Activated CD8-positive, alpha-beta memory T cell treated with anti-CD3 and anti-CD28 coated beads, Interleukin-2, amount 50 U/mL, for 4 hours (primary cell): ENCODE measurements around the gene ANKRD33B.
"Not testable (repeated sequence)": the region's sequence is repeated elsewhere in the genome, so short reads cannot be mapped to it uniquely, and the experiment has no call there.

Experiments used
- DNase-seq: peaks from one replicate; pipeline ENCODE4 v3.0.0-alpha.2; 2020

The ANKRD33B gene

GRCh38 chr5:10596310-10596703 lies 32.4 kb downstream of the ANKRD33B start:
- DNase-seq, result no peak

GRCh38 chr5:10596886-10597451 lies 33.1 kb downstream of the ANKRD33B start:
- DNase-seq, result no peak

GRCh38 chr5:10599113-10599512 lies 35.2 kb downstream of the ANKRD33B start:
- DNase-seq, result no peak

GRCh38 chr5:10599862-10600284 lies 36.0 kb downstream of the ANKRD33B start:
- no peak for DNase-seq

GRCh38 chr5:10600626-10601245 lies 36.9 kb downstream of the ANKRD33B start:
- DNase-seq, result no peak

- DNase-seq, result no peak
Observed at GRCh38 chr5:10601246-10602030, 37.6 kb downstream of the ANKRD33B start.

GRCh38 chr5:10602031-10602806 lies 38.3 kb downstream of the ANKRD33B start:
- DNase-seq, result no peak

- no peak for DNase-seq
Observed at GRCh38 chr5:10604975-10605374, 41.1 kb downstream of the ANKRD33B start.

GRCh38 chr5:10606632-10607022 lies 42.8 kb downstream of the ANKRD33B start:
- DNase-seq, result not testable (repeated sequence)

GRCh38 chr5:10607023-10607665 lies 43.3 kb downstream of the ANKRD33B start:
- DNase-seq, result no peak

- DNase-seq, result no peak
Observed at GRCh38 chr5:10607666-10608073, 43.8 kb downstream of the ANKRD33B start.

GRCh38 chr5:10608081-10608480 lies 44.2 kb downstream of the ANKRD33B start:
- DNase-seq, result not testable (repeated sequence)

- DNase-seq, result no peak
Observed at GRCh38 chr5:10610058-10610457, 46.2 kb downstream of the ANKRD33B start.

- DNase-seq, result no peak
Observed at GRCh38 chr5:10611290-10611689, 47.4 kb downstream of the ANKRD33B start.

GRCh38 chr5:10612251-10612650 lies 48.4 kb downstream of the ANKRD33B start:
- DNase-seq, result no peak

- DNase-seq, result no peak
Observed at GRCh38 chr5:10615693-10616092, 51.8 kb downstream of the ANKRD33B start.

- no peak for DNase-seq
Observed at GRCh38 chr5:10617103-10617502, 53.2 kb downstream of the ANKRD33B start.

GRCh38 chr5:10618311-10618710 lies 54.4 kb downstream of the ANKRD33B start:
- DNase-seq, result no peak

- DNase-seq, result no peak
Observed at GRCh38 chr5:10619649-10620048, 55.8 kb downstream of the ANKRD33B start.

GRCh38 chr5:10620346-10620745 lies 56.5 kb downstream of the ANKRD33B start:
- DNase-seq, result no peak

- DNase-seq, result no peak
Observed at GRCh38 chr5:10621832-10622231, 58.0 kb downstream of the ANKRD33B start.

GRCh38 chr5:10622810-10623209 lies 58.9 kb downstream of the ANKRD33B start:
- no peak for DNase-seq
